Common myeloid progenitor, CD34-positive (primary cell): ENCODE measurements around the gene SCAPER.

Experiments used
- CTCF ChIA-PET: fragments of 350-600 bp; sonication (Branson Sonifier 250); formaldehyde crosslinking; loops from one replicate; lab custom pipeline; 2021; ENCODE audit warnings: antibody characterized with exemption; lab: Charles Lee
- POLR2A ChIA-PET: fragments of 350-600 bp; sonication (Branson Sonifier 250); formaldehyde crosslinking; loops from one replicate; lab custom pipeline; 2021; ENCODE audit warnings: antibody characterized with exemption; lab: Charles Lee
- DNase-seq, 3 donors: peaks; one replicate each; pipeline versions ENCODE4 v3.0.0 to v3.0.0-alpha.2; 2013
- H3K27ac ChIP-seq, 2 experiments: 1 replicate in 1 of 2; 2 replicates in 1 of 2; pipeline ENCODE4 v1.7.0; 2013; ENCODE audit warnings: inconsistent platforms in 2 of 2, low read length in 2 of 2, mild to moderate bottlenecking in 2 of 2, low read depth in 1 of 2, moderate library complexity in 1 of 2; ENCODE audit not compliant: severe bottlenecking in 2 of 2, insufficient read depth in 1 of 2, poor library complexity in 1 of 2
- H3K27me3 ChIP-seq, 5 experiments: replicated peaks in 2 of 5; 1 replicate in 3 of 5; 2 replicates in 2 of 5; pipeline versions ENCODE4 v1.6.1 to v1.7.0; 2013; ENCODE audit warnings: low read length in 4 of 5, mild to moderate bottlenecking in 2 of 5, moderate library complexity in 2 of 5, inconsistent platforms in 1 of 5; ENCODE audit not compliant: insufficient read depth in 5 of 5, control insufficient read depth in 4 of 5
- H3K36me3 ChIP-seq, 4 experiments: 1 replicate in 2 of 4; 2 replicates in 2 of 4; pipeline versions ENCODE4 v1.6.1 to v1.7.0; 2013; ENCODE audit warnings: low read length in 3 of 4, control low read depth in 1 of 4, mild to moderate bottlenecking in 1 of 4; ENCODE audit not compliant: control insufficient read depth in 4 of 4, insufficient read depth in 4 of 4
- H3K4me1 ChIP-seq, 4 experiments: 1 replicate in 3 of 4; 2 replicates in 1 of 4; pipeline versions ENCODE4 v1.6.1 to v1.7.1; 2013; ENCODE audit warnings: low read length in 3 of 4, mild to moderate bottlenecking in 3 of 4, control low read depth in 1 of 4, inconsistent platforms in 1 of 4, moderate library complexity in 1 of 4; ENCODE audit not compliant: control insufficient read depth in 4 of 4, insufficient read depth in 4 of 4; ENCODE audit errors: control extremely low read depth in 1 of 4
- H3K4me3 ChIP-seq, 7 experiments: 1 replicate in 4 of 7; 2 replicates in 3 of 7; pipeline versions ENCODE4 v1.5.1 to v1.7.0; 2013; ENCODE audit warnings: mild to moderate bottlenecking in 7 of 7, low read length in 6 of 7, moderate library complexity in 6 of 7, inconsistent platforms in 2 of 7, low read depth in 2 of 7, control low read depth in 1 of 7; ENCODE audit not compliant: insufficient read depth in 4 of 7, control insufficient read depth in 1 of 7; ENCODE audit errors: extremely low read depth in 1 of 7
- H3K9me3 ChIP-seq, 5 experiments: 1 replicate in 4 of 5; 2 replicates in 1 of 5; pipeline versions ENCODE4 v1.6.1 to v1.7.1; 2013; ENCODE audit warnings: low read length in 4 of 5, mild to moderate bottlenecking in 2 of 5, inconsistent platforms in 1 of 5, low read depth in 1 of 5, moderate library complexity in 1 of 5; ENCODE audit not compliant: control insufficient read depth in 4 of 5, insufficient read depth in 2 of 5; ENCODE audit errors: control extremely low read depth in 1 of 5
- WGBS: methylation state at CpG from one replicate; pipeline ENCODE4 v1.1.5; 2013; ENCODE audit not compliant: insufficient coverage; 5-methylcytosine and 5-hydroxymethylcytosine counted together

The SCAPER gene

GRCh38 chr15:76378691-76379090 lies 526.4 kb downstream of the SCAPER start:
- Histone ChIP-seq H3K36me3 (peaks cover 0 to 3% (median 1%) of the 10 kb centered on the region in 4 experiments), H3K4me3 (no peak overlapping the region), H3K27ac (no peak overlapping the region), H3K27me3 (no peaks in the 10 kb centered on the region), H3K9me3 (no peaks in the 10 kb centered on the region), H3K4me1 (no peaks in the 10 kb centered on the region)
- ChIA-PET POLR2A (no interaction called here), CTCF (interaction anchor here (1.4 kb wide), 1 partner anchor 9 kb away, joined by 3 read pairs; no protein-coding TSS in a partner anchor)
- 100% methylated on average over 1 of the region's 1 CpG for WGBS
- no peak for DNase-seq

- Histone ChIP-seq H3K27ac (no peak overlapping the region), H3K4me3 (no peak overlapping the region), H3K36me3 (peaks cover 0 to 7% (median 3%) of the 10 kb centered on the region in 4 experiments), H3K4me1 (no peaks in the 10 kb centered on the region), H3K9me3 (no peaks in the 10 kb centered on the region), H3K27me3 (no peaks in the 10 kb centered on the region)
- CTCF ChIA-PET, result interaction anchor here (1.4 kb wide), 1 partner anchor 10 kb away, joined by 3 read pairs; no protein-coding TSS in a partner anchor
- POLR2A ChIA-PET, result no interaction called here
- DNase-seq, result no peak
Observed at GRCh38 chr15:76377751-76378150, 527.4 kb downstream of the SCAPER start.

- H3K4me3 ChIP-seq, result no peak overlapping the region
- CTCF ChIA-PET, result no interaction called here
- peaks cover 0 to 10% (median 3%) of the 10 kb centered on the region in 4 experiments for H3K36me3 ChIP-seq
- no peaks in the 10 kb centered on the region for H3K27me3 ChIP-seq
- H3K27ac ChIP-seq, result no peak overlapping the region
- H3K9me3 ChIP-seq, result no peaks in the 10 kb centered on the region
- DNase-seq, result no peak
- 50% methylated on average over 2 of the region's 2 CpGs for WGBS
- no peaks in the 10 kb centered on the region for H3K4me1 ChIP-seq
- POLR2A ChIA-PET, result no interaction called here
Observed at GRCh38 chr15:76377217-76377616, 527.9 kb downstream of the SCAPER start.

- no peaks in the 10 kb centered on the region for H3K27me3 ChIP-seq
- CTCF ChIA-PET, result no interaction called here
- H3K27ac ChIP-seq, result no peak overlapping the region
- POLR2A ChIA-PET, result no interaction called here
- H3K9me3 ChIP-seq, result no peaks in the 10 kb centered on the region
- H3K36me3 ChIP-seq, result peaks cover 0 to 10% (median 3%) of the 10 kb centered on the region in 4 experiments
- WGBS, result 100% methylated on average over 4 of the region's 8 CpGs
- no peak overlapping the region for H3K4me3 ChIP-seq
- H3K4me1 ChIP-seq, result no peaks in the 10 kb centered on the region
- DNase-seq, result no peak
Observed at GRCh38 chr15:76376816-76377215, 528.3 kb downstream of the SCAPER start.

DNA sequence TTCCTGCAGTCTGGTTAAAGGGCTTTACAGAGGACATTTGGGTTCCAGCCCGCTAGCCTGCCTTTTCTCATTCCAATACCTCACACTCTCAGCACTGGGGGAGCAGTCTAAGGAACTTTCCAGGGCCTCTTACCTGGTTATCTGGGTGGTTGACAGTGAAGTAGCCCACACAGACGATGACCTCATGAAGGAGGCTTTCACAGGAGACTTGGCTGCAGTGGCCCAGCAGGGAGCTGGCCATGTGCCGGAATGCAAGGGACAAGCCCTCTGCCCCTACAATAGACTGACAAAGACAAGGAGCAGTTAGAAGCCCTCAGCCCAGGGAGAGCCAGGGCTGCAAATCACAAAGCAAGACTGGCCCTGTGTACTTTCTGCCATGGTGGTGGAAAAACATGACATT lies 529.1 kb downstream of the SCAPER start:
- ChIA-PET POLR2A (no interaction called here), CTCF (no interaction called here)
- Histone ChIP-seq H3K27me3 (no peaks in the 10 kb centered on the region), H3K27ac (no peak overlapping the region), H3K36me3 (peaks cover 0 to 10% (median 3%) of the 10 kb centered on the region in 4 experiments), H3K9me3 (no peaks in the 10 kb centered on the region), H3K4me1 (no peaks in the 10 kb centered on the region), H3K4me3 (no peak overlapping the region)
- WGBS, result 100% methylated on average over 1 of the region's 3 CpGs
- DNase-seq, result no peak

DNA sequence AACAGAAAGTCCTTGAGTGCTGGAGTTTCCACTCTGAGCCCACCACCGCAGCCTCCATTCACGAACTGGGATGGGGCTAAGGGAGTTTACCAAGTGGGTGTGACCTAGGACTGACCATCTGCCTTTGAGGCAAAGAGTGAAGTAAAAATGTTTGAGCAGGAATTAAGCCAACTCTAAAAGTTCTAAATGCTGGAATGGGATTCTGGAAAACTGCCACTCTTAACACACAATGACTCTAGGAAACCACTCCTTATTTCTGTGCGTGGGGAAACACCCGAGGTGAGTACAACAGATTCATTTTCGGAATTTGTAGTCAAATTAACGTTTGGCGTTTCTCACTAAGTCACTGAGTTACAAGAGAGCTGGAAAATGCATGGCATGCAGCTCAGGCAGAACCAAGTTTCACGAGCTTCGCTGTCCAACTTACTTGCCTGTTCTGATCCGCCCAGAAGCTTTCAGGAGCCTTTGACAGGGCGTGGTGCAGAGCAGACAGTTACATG lies 537.0 kb downstream of the SCAPER start:
- H3K9me3 ChIP-seq, result no peaks in the 10 kb centered on the region
- DNase-seq, result no peak
- 96% methylated on average over 7 of the region's 11 CpGs for WGBS
- no peaks in the 10 kb centered on the region for H3K4me1 ChIP-seq
- H3K27me3 ChIP-seq, result no peaks in the 10 kb centered on the region
- CTCF ChIA-PET, result no interaction called here
- peaks cover 0 to 4% (median under 1%) of the 10 kb centered on the region in 4 experiments for H3K36me3 ChIP-seq
- H3K4me3 ChIP-seq, result no peak overlapping the region
- no peak overlapping the region for H3K27ac ChIP-seq
- POLR2A ChIA-PET, result no interaction called here

GRCh38 chr15:76366714-76367113 lies 538.4 kb downstream of the SCAPER start:
- Histone ChIP-seq H3K9me3 (no peaks in the 10 kb centered on the region), H3K4me1 (no peaks in the 10 kb centered on the region), H3K36me3 (no peaks in the 10 kb centered on the region), H3K4me3 (no peak overlapping the region), H3K27ac (no peak overlapping the region), H3K27me3 (no peaks in the 10 kb centered on the region)
- ChIA-PET POLR2A (no interaction called here), CTCF (no interaction called here)
- no peak for DNase-seq
- 100% methylated on average over 1 of the region's 1 CpG for WGBS
